Measurements from ENCODE around the gene BNIP2. TPM values are rescaled to one million over a fixed set of nuclear protein-coding genes. Genes with fewer than 3 reads are reported as not detected.

BNIP2 gene
- total RNA-seq = 105 TPM
- long read RNA-seq, full-length matches to known transcripts = 58 of 152 reads
- long read RNA-seq, partial matches to known transcripts = 4 of 152 reads
- long read RNA-seq, other reads (novel, unspliced or antisense) = 90 of 152 reads

DNA sequence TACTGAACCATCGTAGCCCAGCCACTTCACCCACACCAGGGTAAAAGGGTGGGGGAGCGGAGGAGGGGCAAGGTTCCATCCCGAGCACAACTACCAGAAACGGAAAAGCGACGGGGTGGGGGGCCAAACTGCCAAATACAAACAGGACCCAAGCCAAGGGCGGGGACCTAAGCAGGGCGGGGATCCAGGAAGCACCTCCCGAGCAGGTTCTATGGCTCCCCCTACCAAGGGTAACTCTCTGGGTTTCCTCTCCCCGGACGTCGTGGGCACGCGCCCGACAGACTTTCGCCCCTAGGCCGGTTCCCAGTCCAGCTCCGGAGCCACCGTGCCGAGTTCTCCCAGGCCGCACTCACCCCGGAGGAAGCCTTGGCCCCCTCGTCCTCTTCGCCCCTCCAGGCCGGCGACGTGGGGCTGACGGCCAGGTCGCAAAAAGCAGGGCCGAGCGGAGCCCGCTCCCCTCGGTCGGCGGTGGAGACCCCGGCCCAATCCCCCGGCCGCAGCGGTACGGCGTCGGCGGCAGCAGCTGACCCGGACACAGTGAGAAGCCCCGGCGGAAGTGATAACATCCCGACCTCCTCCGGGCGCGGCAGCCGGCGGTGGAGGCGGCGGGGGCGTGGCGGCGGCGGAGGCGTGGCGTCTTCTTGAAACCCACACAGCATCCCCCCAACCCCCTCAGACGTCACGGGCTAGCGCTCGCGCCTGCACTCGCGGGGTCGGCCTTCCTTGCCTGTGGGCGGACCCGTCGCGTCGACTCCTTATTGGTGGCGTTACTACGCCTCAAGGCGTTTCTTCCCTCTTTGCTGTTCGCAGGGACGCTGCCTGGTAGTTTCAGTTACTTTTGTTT is at the start of gene BNIP2:
BNIP2 (minus strand) TSS at position 539 of the 844 bp plus-strand sequence. CDS start 6,863 bp downstream, outside the sequence.
- no peaks in the 10 kb centered on the region for H3K9me3 ChIP-seq
- H3K36me3 ChIP-seq = peaks cover 8% of the 10 kb centered on the region
- peaks cover 42% of the 10 kb centered on the region for H3K4me1 ChIP-seq
- TF ChIP-seq, protein P1, sequence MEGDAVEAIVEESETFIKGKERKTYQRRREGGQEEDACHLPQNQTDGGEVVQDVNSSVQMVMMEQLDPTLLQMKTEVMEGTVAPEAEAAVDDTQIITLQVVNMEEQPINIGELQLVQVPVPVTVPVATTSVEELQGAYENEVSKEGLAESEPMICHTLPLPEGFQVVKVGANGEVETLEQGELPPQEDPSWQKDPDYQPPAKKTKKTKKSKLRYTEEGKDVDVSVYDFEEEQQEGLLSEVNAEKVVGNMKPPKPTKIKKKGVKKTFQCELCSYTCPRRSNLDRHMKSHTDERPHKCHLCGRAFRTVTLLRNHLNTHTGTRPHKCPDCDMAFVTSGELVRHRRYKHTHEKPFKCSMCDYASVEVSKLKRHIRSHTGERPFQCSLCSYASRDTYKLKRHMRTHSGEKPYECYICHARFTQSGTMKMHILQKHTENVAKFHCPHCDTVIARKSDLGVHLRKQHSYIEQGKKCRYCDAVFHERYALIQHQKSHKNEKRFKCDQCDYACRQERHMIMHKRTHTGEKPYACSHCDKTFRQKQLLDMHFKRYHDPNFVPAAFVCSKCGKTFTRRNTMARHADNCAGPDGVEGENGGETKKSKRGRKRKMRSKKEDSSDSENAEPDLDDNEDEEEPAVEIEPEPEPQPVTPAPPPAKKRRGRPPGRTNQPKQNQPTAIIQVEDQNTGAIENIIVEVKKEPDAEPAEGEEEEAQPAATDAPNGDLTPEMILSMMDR (IDR thresholded peaks at IDR 0.05) = no peak
- no peaks in the 10 kb centered on the region for H3K27me3 ChIP-seq
- intact Hi-C loops (cut with DNase I) = no loop called here
- DNase-seq (peak; percentile 100), ATAC-seq (peak; percentile 98)
- peak within 1 kb of the TSS; percentile 99 for H3K27ac ChIP-seq
- H3K4me3 ChIP-seq = peak within 1 kb of the TSS; percentile 94

- H3K4me1 ChIP-seq = no peaks in the 10 kb centered on the region
- intact Hi-C loops (cut with DNase I) = no loop called here
- H3K36me3 ChIP-seq = no peaks in the 10 kb centered on the region
- no peak for DNase-seq
- H3K27me3 ChIP-seq = no peaks in the 10 kb centered on the region
- no peak overlapping the region for H3K4me3 ChIP-seq
- H3K9me3 ChIP-seq = no peaks in the 10 kb centered on the region
- no peak overlapping the region for H3K27ac ChIP-seq
- no peak for ATAC-seq
- TF ChIP-seq, protein P1 (IDR thresholded peaks at IDR 0.05) = no peak
These were observed 49.6 kb upstream of the BNIP2 start for GRCh38 chr15:59738676-59739075.

DNA sequence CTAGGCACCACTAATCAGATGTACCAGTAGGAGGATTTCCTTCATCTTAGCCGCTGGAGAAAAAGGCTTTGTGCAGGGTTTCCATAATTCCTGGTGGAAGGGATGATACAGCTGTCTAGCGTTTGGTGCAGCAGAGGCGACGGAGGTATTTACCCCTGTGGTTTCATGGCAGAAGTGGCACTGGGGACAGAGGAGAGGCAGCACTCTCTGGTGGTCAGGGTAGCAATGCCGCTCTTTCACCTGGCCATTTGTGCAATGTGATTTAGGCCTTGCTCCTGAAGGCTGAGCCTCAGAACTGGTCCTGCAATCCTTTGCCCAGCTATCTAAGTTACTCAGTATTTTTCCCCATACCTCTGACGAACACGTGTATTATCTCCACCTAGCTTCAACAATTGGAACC is 47.1 kb upstream of the BNIP2 start:
- DNase-seq (no peak), ATAC-seq (no peak)
- Histone ChIP-seq H3K27ac (no peak overlapping the region), H3K27me3 (no peaks in the 10 kb centered on the region), H3K36me3 (no peaks in the 10 kb centered on the region), H3K4me3 (no peak overlapping the region), H3K9me3 (no peaks in the 10 kb centered on the region), H3K4me1 (no peaks in the 10 kb centered on the region)
- intact Hi-C loops (cut with DNase I) = no loop called here
- TF ChIP-seq, protein P1 (IDR thresholded peaks at IDR 0.05) = no peak

- DNase-seq = no peak
- Histone ChIP-seq H3K4me3 (no peak overlapping the region), H3K27me3 (no peaks in the 10 kb centered on the region), H3K4me1 (peaks cover 3% of the 10 kb centered on the region), H3K36me3 (no peaks in the 10 kb centered on the region), H3K27ac (no peak overlapping the region), H3K9me3 (no peaks in the 10 kb centered on the region)
- ATAC-seq = no peak
- intact Hi-C loops (cut with DNase I) = no loop called here
- TF ChIP-seq, protein P1 (IDR thresholded peaks at IDR 0.05) = no peak
These were observed 36.0 kb upstream of the BNIP2 start for GRCh38 chr15:59725151-59725486.

GRCh38 chr15:59723687-59724346 is 34.7 kb upstream of the BNIP2 start:
- no peak for ATAC-seq
- intact Hi-C loops (cut with DNase I) = no loop called here
- Histone ChIP-seq H3K4me1 (peaks cover 3% of the 10 kb centered on the region), H3K4me3 (no peak overlapping the region), H3K27me3 (no peaks in the 10 kb centered on the region), H3K9me3 (no peaks in the 10 kb centered on the region), H3K36me3 (no peaks in the 10 kb centered on the region), H3K27ac (no peak overlapping the region)
- DNase-seq = no peak
- TF ChIP-seq, protein P1 (IDR thresholded peaks at IDR 0.05) = no peak

All from upper lobe of right lung (tissue), 1 donor.